OCI-LY3 (cell line): ENCODE data around the gene HIBCH.

Experiments
- H2AFZ ChIP-seq: fragments of 200-600, 300-600 bp; shearing (Covaris generic); 2 replicates; pipeline ENCODE4 v1.6.0; 2014; ENCODE audit warnings: antibody characterized with exemption, low read depth, low read length
- H3K27ac ChIP-seq: fragments of 200-600, 300-600 bp; sonication (generic); 2 replicates; pipeline ENCODE4 v1.5.1; 2014; ENCODE audit warnings: mild to moderate bottlenecking, low read length, moderate library complexity, mixed read lengths
- H3K27me3 ChIP-seq: fragments of 200-600, 300-600 bp; sonication (generic); 2 replicates; pipeline ENCODE4 v1.6.1; 2014; ENCODE audit warnings: low read depth, low read length, mixed read lengths
- H3K36me3 ChIP-seq: fragments of 200-600, 300-600 bp; sonication (generic); replicated peaks from 2 replicates; pipeline ENCODE3; 2014; ENCODE audit warnings: low read depth, low read length, mixed read lengths
- H3K4me1 ChIP-seq: fragments of 300-600, 200-600 bp; sonication (generic); 2 replicates; pipeline ENCODE4 v1.6.1; 2014; ENCODE audit warnings: low read length, mixed read lengths
- H3K4me2 ChIP-seq: fragments of 200-600, 300-600 bp; sonication (generic); 2 replicates; pipeline ENCODE4 v1.6.1; 2014; ENCODE audit warnings: low read length, mixed read lengths
- H3K4me3 ChIP-seq: fragments of 300-600, 200-600 bp; sonication (generic); 2 replicates; pipeline ENCODE4 v1.5.1; 2014; ENCODE audit warnings: antibody characterized with exemption, mild to moderate bottlenecking, low read length, moderate library complexity
- H3K79me2 ChIP-seq: fragments of 300-600, 200-600 bp; shearing (Covaris generic); 2 replicates; pipeline ENCODE4 v1.6.1; 2014; ENCODE audit warnings: mild to moderate bottlenecking, low read length, mixed read lengths
- H3K9ac ChIP-seq: fragments of 300-600, 200-600 bp; shearing (Covaris generic); 2 replicates; pipeline ENCODE4 v1.6.0; 2014; ENCODE audit warnings: mild to moderate bottlenecking, low read length, moderate library complexity
- H3K9me3 ChIP-seq: fragments of 200-600, 300-600 bp; shearing (Covaris generic); 2 replicates; pipeline ENCODE4 v1.6.1; 2014; ENCODE audit warnings: low read length, mixed read lengths; ENCODE audit not compliant: insufficient read depth
- H4K20me1 ChIP-seq: fragments of 200-600, 300-600 bp; sonication (generic); 2 replicates; pipeline ENCODE4 v1.6.1; 2016; ENCODE audit warnings: low read length, mixed read lengths; ENCODE audit not compliant: insufficient read depth
- EZH2phosphoT487 ChIP-seq: fragments of 200-600 bp; shearing (Covaris generic); IDR thresholded peaks from 2 replicates; pipeline ENCODE4 v1.6.1; 2018; ENCODE audit warnings: antibody characterized with exemption, mixed run types, low read depth
- TF ChIP-seq, protein P1 (sequence below): fragments of 200-600, 300-600 bp; sonication (generic); IDR thresholded peaks from 2 replicates; pipeline ENCODE4 v1.5.1; 2014; ENCODE audit warnings: antibody characterized with exemption, low read length, low read depth

Gene HIBCH

GRCh38 chr2:190255676-190256075 lies 64.0 kb downstream of the HIBCH start:
- H3K9ac ChIP-seq = no peak overlapping the region
- H3K79me2 ChIP-seq = no peaks in the 10 kb centered on the region
- no peaks in the 10 kb centered on the region for H4K20me1 ChIP-seq
- H3K9me3 ChIP-seq = peaks cover 11% of the 10 kb centered on the region; the same call in 1 of the 2 replicates
- peaks cover 34% of the 10 kb centered on the region for H3K36me3 ChIP-seq
- H3K27me3 ChIP-seq = no peaks in the 10 kb centered on the region
- no peaks in the 10 kb centered on the region for H3K4me1 ChIP-seq
- H3K4me2 ChIP-seq = no peak overlapping the region
- H3K27ac ChIP-seq = no peak overlapping the region
- H2AFZ ChIP-seq = no peak overlapping the region
- TF ChIP-seq EZH2phosphoT487 = no peak
- TF ChIP-seq, protein P1, sequence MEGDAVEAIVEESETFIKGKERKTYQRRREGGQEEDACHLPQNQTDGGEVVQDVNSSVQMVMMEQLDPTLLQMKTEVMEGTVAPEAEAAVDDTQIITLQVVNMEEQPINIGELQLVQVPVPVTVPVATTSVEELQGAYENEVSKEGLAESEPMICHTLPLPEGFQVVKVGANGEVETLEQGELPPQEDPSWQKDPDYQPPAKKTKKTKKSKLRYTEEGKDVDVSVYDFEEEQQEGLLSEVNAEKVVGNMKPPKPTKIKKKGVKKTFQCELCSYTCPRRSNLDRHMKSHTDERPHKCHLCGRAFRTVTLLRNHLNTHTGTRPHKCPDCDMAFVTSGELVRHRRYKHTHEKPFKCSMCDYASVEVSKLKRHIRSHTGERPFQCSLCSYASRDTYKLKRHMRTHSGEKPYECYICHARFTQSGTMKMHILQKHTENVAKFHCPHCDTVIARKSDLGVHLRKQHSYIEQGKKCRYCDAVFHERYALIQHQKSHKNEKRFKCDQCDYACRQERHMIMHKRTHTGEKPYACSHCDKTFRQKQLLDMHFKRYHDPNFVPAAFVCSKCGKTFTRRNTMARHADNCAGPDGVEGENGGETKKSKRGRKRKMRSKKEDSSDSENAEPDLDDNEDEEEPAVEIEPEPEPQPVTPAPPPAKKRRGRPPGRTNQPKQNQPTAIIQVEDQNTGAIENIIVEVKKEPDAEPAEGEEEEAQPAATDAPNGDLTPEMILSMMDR = no peak
- H3K4me3 ChIP-seq = no peak overlapping the region

DNA sequence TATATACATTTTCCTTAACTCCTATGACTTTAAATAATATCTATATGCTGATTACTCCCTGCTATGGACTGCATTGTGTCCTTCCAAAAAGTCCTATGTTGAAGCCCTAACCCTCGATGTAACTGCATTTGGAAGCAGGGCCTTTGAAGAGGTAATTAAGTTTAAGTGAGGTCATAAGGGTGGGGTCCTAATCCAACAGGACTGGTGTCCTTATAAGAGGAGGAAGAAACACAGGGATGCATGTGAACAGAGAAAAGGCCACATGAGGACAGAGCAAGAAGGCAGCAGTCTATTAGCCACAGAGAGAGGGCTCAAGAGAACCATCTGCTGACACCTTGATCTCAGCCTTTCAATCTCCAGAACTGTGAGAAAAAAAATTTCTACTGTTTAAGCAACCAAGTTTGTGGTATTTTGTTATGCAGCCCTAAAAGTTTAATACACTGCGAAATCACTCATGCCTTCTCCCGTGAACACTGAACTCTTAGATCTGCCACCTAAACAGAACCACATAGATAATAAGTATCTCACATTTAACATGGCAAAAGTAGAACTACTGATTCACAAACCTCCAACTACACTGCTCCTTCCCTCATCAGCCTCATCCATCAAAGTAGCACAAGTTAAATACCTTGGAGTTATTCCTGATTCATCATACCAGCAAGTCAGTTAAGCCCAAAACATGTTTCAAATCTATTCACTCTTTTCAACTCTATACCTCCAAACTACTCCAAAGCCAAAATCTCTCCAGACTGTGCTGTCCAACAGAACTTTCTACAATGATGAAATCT lies 65.4 kb downstream of the HIBCH start:
- H3K27ac ChIP-seq = no peak overlapping the region
- H3K9me3 ChIP-seq = peaks cover 11% of the 10 kb centered on the region; the same call in 1 of the 2 replicates
- TF ChIP-seq, protein P1 = no peak
- no peak for TF ChIP-seq EZH2phosphoT487
- no peak overlapping the region for H3K4me2 ChIP-seq
- no peaks in the 10 kb centered on the region for H3K27me3 ChIP-seq
- peaks cover 31% of the 10 kb centered on the region for H3K36me3 ChIP-seq
- no peak overlapping the region for H3K4me3 ChIP-seq
- no peaks in the 10 kb centered on the region for H3K4me1 ChIP-seq
- H2AFZ ChIP-seq = no peak overlapping the region
- no peaks in the 10 kb centered on the region for H4K20me1 ChIP-seq
- no peaks in the 10 kb centered on the region for H3K79me2 ChIP-seq
- H3K9ac ChIP-seq = no peak overlapping the region

DNA sequence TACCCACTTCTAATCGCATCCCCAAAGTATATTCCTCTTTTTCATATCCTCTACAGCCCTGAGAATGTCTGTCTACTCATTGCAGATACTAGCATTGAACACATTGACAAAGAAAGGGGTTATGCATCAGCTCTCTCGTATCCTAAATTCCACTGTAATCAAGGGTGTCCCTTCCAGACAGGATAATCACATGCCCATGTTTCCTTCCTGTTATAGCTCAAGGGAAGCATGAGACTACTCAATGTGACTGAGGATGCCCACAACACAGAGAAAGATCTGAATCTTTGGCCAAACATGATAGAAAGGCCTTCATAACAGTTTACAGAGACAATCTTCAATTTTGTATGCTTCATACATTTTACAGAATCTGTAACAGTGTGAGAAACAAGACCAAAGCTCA lies 69.2 kb downstream of the HIBCH start:
- Histone ChIP-seq H3K4me3 (no peak overlapping the region), H3K79me2 (no peaks in the 10 kb centered on the region), H3K27me3 (no peaks in the 10 kb centered on the region), H3K9me3 (no peaks in the 10 kb centered on the region), H3K36me3 (peaks cover 5% of the 10 kb centered on the region), H3K4me2 (no peak overlapping the region), H2AFZ (no peak overlapping the region), H3K27ac (no peak overlapping the region), H4K20me1 (no peaks in the 10 kb centered on the region), H3K9ac (no peak overlapping the region), H3K4me1 (no peaks in the 10 kb centered on the region)
- TF ChIP-seq, protein P1 = no peak
- TF ChIP-seq EZH2phosphoT487 = no peak

- Histone ChIP-seq H3K27me3 (no peaks in the 10 kb centered on the region), H4K20me1 (no peaks in the 10 kb centered on the region), H3K27ac (no peak overlapping the region), H3K4me1 (no peaks in the 10 kb centered on the region), H3K4me3 (no peak overlapping the region), H3K9ac (no peak overlapping the region), H3K79me2 (no peaks in the 10 kb centered on the region), H3K4me2 (no peak overlapping the region), H2AFZ (no peak overlapping the region), H3K36me3 (no peaks in the 10 kb centered on the region), H3K9me3 (no peaks in the 10 kb centered on the region)
- TF ChIP-seq, protein P1 = no peak
- TF ChIP-seq EZH2phosphoT487 = no peak
Measured at GRCh38 chr2:190235551-190236075, 84.0 kb downstream of the HIBCH start.
